A549 (cell line): ENCODE data around the gene RPH3AL.

Experiments
- MAX ChIP-seq: IDR thresholded peaks from 2 replicates; pipeline ENCODE4 v1.6.1; 2012
- MYC ChIP-seq: IDR thresholded peaks from 2 replicates; pipeline ENCODE4 v1.6.1; 2012; ENCODE audit warnings: mild to moderate bottlenecking, inconsistent platforms, low read length, improper control_type of control experiment, borderline replicate concordance

GRCh38 chr17:231191-231965 lies 121.2 kb downstream of the RPH3AL start:
- no peak for TF ChIP-seq MYC
- TF ChIP-seq MAX: no peak
